ENCODE measurements around the gene PFDN2.

The PFDN2 gene

GRCh38 chr1:161166669-161167548 is 49.1 kb upstream of the PFDN2 start:
- POLR2A ChIA-PET, result interaction anchor here (0.5 to 4.8 kb wide), 13 partner anchors 10 to 215 kb away, joined by 3 to 53 read pairs (median 4); partner anchors contain the start of genes B4GALT3, DEDD, NDUFS2 and TOMM40L
- CTCF ChIA-PET, result interaction anchor here (1.1 to 3.9 kb wide), 7 partner anchors 10 to 215 kb away, joined by 3 to 23 read pairs (median 12); partner anchors contain the start of genes B4GALT3, NDUFS2 and UFC1
- Histone ChIP-seq H3K36me3 (ENCODE audit: control insufficient read depth in 2 of 2, insufficient read depth in 1 of 2, low read length in 2 of 2) (peaks cover 3 to 73% of the 10 kb centered on the region in 2 experiments; a peak in 1 of 3 replicates), H3K4me1 (ENCODE audit: control insufficient read depth, insufficient read depth, low read length) (peaks cover 3% of the 10 kb centered on the region; the same call in 1 of the 2 replicates), H3K9me3 (ENCODE audit: control insufficient read depth, insufficient read depth, low read depth, low read length) (no peaks in the 10 kb centered on the region), H3K27ac (ENCODE audit: extremely low read depth, low read depth, low read length) (peak overlapping the region; percentile 39; the same call in 1 of the 2 replicates), H3K4me3 (ENCODE audit: low read depth, low read length) (peak overlapping the region; percentile 58)
- TF ChIP-seq ZNF404 (tag by site-specific recombination; IDR thresholded peaks at IDR 0.05) (no peak), ZBTB10 (tag by site-specific recombination; IDR thresholded peaks at IDR 0.05) (peak; percentile 63), SCRT1 (tag by site-specific recombination; IDR thresholded peaks at IDR 0.05; ENCODE audit: borderline replicate concordance) (no peak), ZNF362 (tag by site-specific recombination; IDR thresholded peaks at IDR 0.05) (peak; percentile 75; the same call in 1 of the 2 replicates), ZNF600 (tag by site-specific recombination; IDR thresholded peaks at IDR 0.05) (peak; percentile 55; the same call in 1 of the 2 replicates), ZFP37 (tag by site-specific recombination; IDR thresholded peaks at IDR 0.05) (0 out of 2 replicates have a peak, but pooled peaks have one; percentile 14), ZNF580 (tag by site-specific recombination; IDR thresholded peaks at IDR 0.05) (0 out of 2 replicates have a peak, but pooled peaks have one; percentile 4), ZFHX2 (tag by site-specific recombination; conservative IDR thresholded peaks at IDR 0.05) (no peak), REST (tag by site-specific recombination; IDR thresholded peaks at IDR 0.05) (no peak), ZNF302 (tag by site-specific recombination; IDR thresholded peaks at IDR 0.05; ENCODE audit: low read depth) (no peak), ZBTB48 (tag by site-specific recombination; IDR thresholded peaks at IDR 0.05) (0 out of 2 replicates have a peak, but pooled peaks have one; percentile 5), ZNF280D (tag by site-specific recombination; IDR thresholded peaks at IDR 0.05) (no peak), ZIC2 (tag by site-specific recombination; IDR thresholded peaks at IDR 0.05) (peak; percentile 60), ZNF335 (tag by site-specific recombination; conservative IDR thresholded peaks at IDR 0.05) (peak; percentile 98), GLIS1 (tag by site-specific recombination; IDR thresholded peaks at IDR 0.05) (0 out of 2 replicates have a peak, but pooled peaks have one; percentile 15), GLIS2 (tag by site-specific recombination; IDR thresholded peaks at IDR 0.05) (peak; percentile 69), GLI4 (tag by site-specific recombination; IDR thresholded peaks at IDR 0.05) (0 out of 2 replicates have a peak, but pooled peaks have one; percentile 25)

All from HEK293 (cell line).